GM23248 (cell line): ENCODE results near the gene SLC25A20.

Experiments used
- EZH2 ChIP-seq: fragments of 200-600 bp; sonication (generic); IDR thresholded peaks from 2 replicates; pipeline ENCODE4 v1.6.1; 2018; ENCODE audit warnings: antibody characterized with exemption, mild to moderate bottlenecking; ENCODE audit not compliant: insufficient read depth, poor library complexity, severe bottlenecking
- EZH2phosphoT487 ChIP-seq: fragments of 200-600 bp; sonication (generic); IDR thresholded peaks from 2 replicates; pipeline ENCODE4 v1.6.1; 2018; ENCODE audit warnings: antibody characterized with exemption, moderate library complexity, mild to moderate bottlenecking, low read depth; ENCODE audit not compliant: insufficient read depth

- TF ChIP-seq EZH2, result no peak
- no peak for TF ChIP-seq EZH2phosphoT487
These were observed 40.0 kb downstream of the SLC25A20 start for GRCh38 chr3:48858709-48859108.
